Transverse colon (tissue), 4 donors: Measurements from ENCODE around the gene RHOC. TPM values are rescaled to one million over a fixed set of nuclear protein-coding genes. Genes with fewer than 3 reads are reported as not detected.
A peak's percentile ranks its signal among the peaks of the same experiment; 100 is the strongest.

ENCODE experiments used
- DNase-seq: peaks from one replicate; pipeline ENCODE4 v3.0.0-alpha.2; 2019
- H3K27ac ChIP-seq, 4 donors: fragments of 200-600 bp; sonication (generic); 2 replicates each; pipeline ENCODE4 v1.5.1; 2016 to 2018; ENCODE audit warnings: inconsistent platforms in 4 of 4
- H3K27me3 ChIP-seq: fragments of 200-600 bp; sonication (generic); 2 replicates; pipeline ENCODE4 v1.5.1; 2017; ENCODE audit warnings: inconsistent platforms
- H3K36me3 ChIP-seq, 4 donors: fragments of 200-600 bp; sonication (generic); 2 replicates each; pipeline ENCODE4 v1.5.1; 2017 to 2019; ENCODE audit warnings: inconsistent platforms in 4 of 4
- H3K4me1 ChIP-seq, 4 donors: fragments of 200-600 bp; sonication (generic); 2 replicates each; pipeline ENCODE4 v1.5.1; 2017 to 2020; ENCODE audit warnings: inconsistent platforms in 4 of 4
- H3K4me3 ChIP-seq, 4 donors: fragments of 200-600 bp; sonication (generic); 1 replicate in 1 of 4; 2 replicates in 3 of 4; pipeline versions ENCODE4 v1.5.1 to v1.6.1; 2017 to 2019; ENCODE audit warnings: inconsistent platforms in 4 of 4
- H3K9me3 ChIP-seq, 2 donors: fragments of 200-600 bp; sonication (generic); 2 replicates each; pipeline ENCODE4 v1.5.1; 2017 to 2019; ENCODE audit warnings: inconsistent platforms in 2 of 2
- EP300 ChIP-seq: sonication (generic); formaldehyde crosslinking; IDR thresholded peaks from one replicate; pipeline ENCODE4 v1.6.1; 2017; ENCODE audit warnings: antibody characterized with exemption, low read depth
- POLR2A ChIP-seq: fragments of 450-650 bp; IDR thresholded peaks from one replicate; pipeline ENCODE4 v1.6.1; 2016; ENCODE audit warnings: antibody characterized with exemption, mild to moderate bottlenecking, moderate library complexity
- POLR2AphosphoS5 ChIP-seq, 3 donors: sonication (generic); formaldehyde crosslinking; IDR thresholded peaks; one replicate each; pipeline ENCODE4 v1.6.1; 2016; ENCODE audit warnings: antibody characterized with exemption in 3 of 3
- WGBS, 2 donors: methylation state at CpG; one replicate each; pipeline ENCODE4 v1.1.5; 2018; ENCODE audit warnings: low coverage in 1 of 2; 5-methylcytosine and 5-hydroxymethylcytosine counted together
- in situ Hi-C, 4 donors: fragments of 200-750 bp; cut with MboI; loops; one replicate each; pipeline versions ENCODE4 v1.15.0 to v1.15.1; 2017; ENCODE audit warnings: low sequenced_read_pairs in 3 of 4, low pct_ligation_motif_present in 1 of 4, low pct_unique_long_range_greater_than_20kb in 1 of 4
- intact Hi-C: fragments of 100-400 bp; cut with DNase I; formaldehyde crosslinking; loops from one replicate; pipeline ENCODE4 v1.15.1; 2023; ENCODE audit warnings: low total_unique reads
- total RNA-seq, 4 donors: library from RNA; depleted of rRNA; stranded (reverse); fragments of >200 nt; gene quantifications; one replicate each; pipeline ENCODE4 v1.1.0, GENCODE V29; 2016
- TF ChIP-seq, protein P1 (sequence below), 5 experiments: fragments of 200-600 bp in 3 of 5; fragments of 450-650 bp in 2 of 5; sonication (generic) in 3 of 5; IDR thresholded peaks; 1 replicate in 2 of 5; 2 replicates in 3 of 5; pipeline ENCODE4 v1.5.1; 2016 to 2017; ENCODE audit warnings: antibody characterized with exemption in 5 of 5, inconsistent platforms in 3 of 5, mild to moderate bottlenecking in 2 of 5, moderate library complexity in 1 of 5

Gene RHOC
- total RNA-seq, 4 donors from 2014 or later = 438 to 737 (median 617) TPM

DNA sequence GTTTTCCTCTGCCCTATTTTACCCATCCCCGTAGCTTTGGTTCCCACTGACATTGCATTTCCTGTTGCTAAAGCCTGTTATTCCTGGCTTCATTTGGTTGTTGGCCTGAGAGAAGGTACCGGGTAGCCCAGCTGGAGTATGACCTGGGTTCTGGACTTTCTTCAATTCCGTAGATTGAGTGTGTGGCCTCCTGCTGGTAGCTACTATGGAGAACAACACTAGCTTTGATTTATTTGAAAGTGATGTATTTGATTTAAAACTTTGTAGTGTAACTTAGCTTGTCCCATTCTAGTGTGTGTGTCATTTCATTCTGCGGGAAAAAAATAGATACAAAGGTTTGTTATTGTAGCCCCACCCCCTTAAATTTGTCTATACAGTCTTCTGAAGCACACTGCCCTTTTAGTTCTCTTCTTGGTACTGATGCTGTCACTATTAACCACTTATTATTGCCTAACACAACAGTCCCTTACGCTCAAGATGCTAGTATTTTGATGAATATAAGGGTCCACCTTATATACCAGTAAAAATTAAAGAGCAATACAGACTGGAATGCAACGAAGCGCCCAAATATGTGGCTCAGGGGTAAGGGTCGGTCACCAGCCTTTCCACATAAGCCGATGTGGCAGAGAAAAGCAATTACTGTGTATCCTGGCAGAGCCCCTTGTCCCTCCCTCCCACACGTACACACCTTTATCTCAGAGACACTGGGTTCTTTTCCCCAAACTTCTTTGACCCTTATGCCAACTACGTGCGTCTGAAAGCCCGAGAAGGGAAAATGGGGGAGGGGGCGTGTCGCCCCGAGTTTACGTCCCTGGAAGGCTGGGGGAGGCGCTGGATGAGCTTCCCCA lies 33.1 kb downstream of the RHOC start:
- in situ Hi-C loops (no loop called here), intact Hi-C loops (no loop called here)
- TF ChIP-seq EP300 (no peak), POLR2AphosphoS5 (IDR thresholded peaks at IDR 0.05) (no peak), POLR2A (no peak)
- TF ChIP-seq, protein P1, sequence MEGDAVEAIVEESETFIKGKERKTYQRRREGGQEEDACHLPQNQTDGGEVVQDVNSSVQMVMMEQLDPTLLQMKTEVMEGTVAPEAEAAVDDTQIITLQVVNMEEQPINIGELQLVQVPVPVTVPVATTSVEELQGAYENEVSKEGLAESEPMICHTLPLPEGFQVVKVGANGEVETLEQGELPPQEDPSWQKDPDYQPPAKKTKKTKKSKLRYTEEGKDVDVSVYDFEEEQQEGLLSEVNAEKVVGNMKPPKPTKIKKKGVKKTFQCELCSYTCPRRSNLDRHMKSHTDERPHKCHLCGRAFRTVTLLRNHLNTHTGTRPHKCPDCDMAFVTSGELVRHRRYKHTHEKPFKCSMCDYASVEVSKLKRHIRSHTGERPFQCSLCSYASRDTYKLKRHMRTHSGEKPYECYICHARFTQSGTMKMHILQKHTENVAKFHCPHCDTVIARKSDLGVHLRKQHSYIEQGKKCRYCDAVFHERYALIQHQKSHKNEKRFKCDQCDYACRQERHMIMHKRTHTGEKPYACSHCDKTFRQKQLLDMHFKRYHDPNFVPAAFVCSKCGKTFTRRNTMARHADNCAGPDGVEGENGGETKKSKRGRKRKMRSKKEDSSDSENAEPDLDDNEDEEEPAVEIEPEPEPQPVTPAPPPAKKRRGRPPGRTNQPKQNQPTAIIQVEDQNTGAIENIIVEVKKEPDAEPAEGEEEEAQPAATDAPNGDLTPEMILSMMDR (IDR thresholded peaks at IDR 0.05) = peak; percentile 34 to 64 (median 43)
- Histone ChIP-seq H3K9me3 (no peaks in the 10 kb centered on the region), H3K36me3 (peaks cover 0 to 7% (median 2%) of the 10 kb centered on the region in 4 donors), H3K27ac (peak overlapping the region; percentile 85 to 94 (median 91)), H3K4me1 (peaks cover 11 to 24% (median 16%) of the 10 kb centered on the region in 4 donors), H3K4me3 (peak overlapping the region; percentile 68 to 89 (median 78)), H3K27me3 (no peaks in the 10 kb centered on the region)
- no peak for DNase-seq
- 9 to 10% methylated on average over 7 to 18 of the region's 18 CpGs for WGBS, 2 donors

DNA sequence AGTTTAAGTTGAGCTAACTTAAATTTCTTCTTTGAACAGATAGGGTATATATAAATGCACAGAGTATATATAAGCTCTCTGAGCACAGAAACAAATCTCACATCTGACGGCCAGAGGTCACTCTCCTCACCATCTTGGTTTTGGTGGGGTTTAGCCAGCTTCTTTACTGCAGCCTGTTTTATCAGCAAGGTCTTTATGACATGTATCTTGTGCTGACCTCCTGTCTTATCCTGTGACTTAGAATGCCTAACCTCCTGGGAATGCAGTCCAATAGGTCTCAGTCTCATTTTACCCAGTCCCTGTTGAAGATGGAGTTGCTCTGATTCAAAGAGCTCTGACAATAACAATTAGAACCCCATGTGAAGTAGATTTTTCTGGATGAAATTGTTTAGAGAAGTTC lies 34.1 kb downstream of the RHOC start:
- intact Hi-C loops (no loop called here), in situ Hi-C loops (no loop called here)
- WGBS, 2 donors = 91 to 100% methylated on average over 1 of the region's 1 CpG
- no peak for TF ChIP-seq POLR2AphosphoS5 (IDR thresholded peaks at IDR 0.05)
- TF ChIP-seq, protein P1 (IDR thresholded peaks at IDR 0.05) = no peak
- no peak for TF ChIP-seq POLR2A
- no peak for TF ChIP-seq EP300
- no peaks in the 10 kb centered on the region for H3K27me3 ChIP-seq
- no peaks in the 10 kb centered on the region for H3K9me3 ChIP-seq
- peaks cover 0 to 12% (median 4%) of the 10 kb centered on the region in 4 donors for H3K36me3 ChIP-seq
- peak overlapping the region in 2 of 4 donors; percentile 85 to 94 for H3K27ac ChIP-seq
- H3K4me1 ChIP-seq = peaks cover 11 to 24% (median 16%) of the 10 kb centered on the region in 4 donors
- H3K4me3 ChIP-seq = no peak overlapping the region
- no peak for DNase-seq

DNA sequence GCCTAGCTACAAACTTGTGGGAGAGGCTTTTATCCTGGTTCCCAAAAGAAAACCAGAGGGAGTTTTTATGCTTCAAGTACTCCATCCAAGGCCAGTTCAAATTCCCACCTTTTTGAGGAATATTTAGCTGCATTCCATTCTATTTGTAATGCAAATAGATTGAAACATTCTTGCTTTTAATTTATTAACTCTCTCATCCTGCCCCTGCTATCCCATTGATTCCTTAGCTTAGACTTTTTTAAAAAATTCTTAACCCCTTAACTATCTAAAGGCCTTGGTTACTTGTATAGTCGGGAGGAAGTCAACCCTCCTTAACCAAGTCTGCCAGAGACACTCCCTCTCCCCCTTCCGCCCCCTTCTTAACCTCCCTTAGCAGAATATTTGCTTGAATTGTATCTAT lies 34.9 kb downstream of the RHOC start:
- intact Hi-C loops (no loop called here), in situ Hi-C loops (no loop called here)
- DNase-seq = no peak
- H3K36me3 ChIP-seq = peaks cover 0 to 18% (median 4%) of the 10 kb centered on the region in 4 donors
- TF ChIP-seq EP300 (no peak), POLR2A (no peak), POLR2AphosphoS5 (IDR thresholded peaks at IDR 0.05) (no peak)
- TF ChIP-seq, protein P1 (IDR thresholded peaks at IDR 0.05) = no peak
- 86% methylated on average over 2 of the region's 2 CpGs; no CpG with 5 or more reads in 1 of the 2 donors for WGBS, 2 donors
- H3K27me3 ChIP-seq = no peaks in the 10 kb centered on the region
- peaks cover 11 to 24% (median 16%) of the 10 kb centered on the region in 4 donors for H3K4me1 ChIP-seq
- H3K9me3 ChIP-seq = no peaks in the 10 kb centered on the region
- H3K27ac ChIP-seq = no peak overlapping the region
- H3K4me3 ChIP-seq = no peak overlapping the region

DNA sequence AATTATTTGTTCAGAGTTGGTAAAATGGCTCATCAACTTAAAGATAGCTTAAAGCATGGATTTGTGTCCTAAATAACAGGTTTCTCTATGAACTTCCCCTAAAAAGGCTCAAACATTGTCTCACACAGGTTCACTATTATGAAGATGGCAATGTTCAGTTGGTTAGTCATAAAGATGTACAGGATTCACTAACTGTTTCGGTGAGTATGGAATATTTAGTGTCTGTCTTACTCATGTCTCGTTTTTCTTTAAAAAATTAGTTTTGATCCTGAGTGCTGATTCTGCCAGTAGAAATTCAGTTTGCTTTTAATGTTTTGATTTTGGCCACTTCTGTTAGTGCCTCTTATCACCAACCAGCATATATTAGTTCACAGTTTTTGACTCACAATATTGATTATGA lies 40.0 kb downstream of the RHOC start:
- H3K27me3 ChIP-seq = no peaks in the 10 kb centered on the region
- intact Hi-C loops = no loop called here
- in situ Hi-C loops = no loop called here
- H3K9me3 ChIP-seq = no peaks in the 10 kb centered on the region
- peaks cover 0 to 41% (median 8%) of the 10 kb centered on the region in 4 donors for H3K36me3 ChIP-seq
- 77 to 88% methylated on average over 2 of the region's 2 CpGs for WGBS, 2 donors
- no peaks in the 10 kb centered on the region for H3K4me1 ChIP-seq
- TF ChIP-seq EP300 (no peak), POLR2A (no peak), POLR2AphosphoS5 (IDR thresholded peaks at IDR 0.05) (no peak)
- TF ChIP-seq, protein P1 (IDR thresholded peaks at IDR 0.05) = no peak
- no peak overlapping the region for H3K4me3 ChIP-seq
- DNase-seq = no peak
- H3K27ac ChIP-seq = no peak overlapping the region
